GM06990 (cell line): Measurements from ENCODE around the gene TBC1D8.

Experiments
- DNase-seq: peaks from one replicate; pipeline ENCODE4 v3.0.0-alpha.2; 2011; ENCODE audit not compliant: insufficient read length; ENCODE audit errors: extremely low read depth
- H3K27me3 ChIP-seq: replicated peaks from 2 replicates; pipeline ENCODE4 v1.6.0; 2011; ENCODE audit warnings: low read length; ENCODE audit not compliant: control insufficient read depth, insufficient read depth
- H3K36me3 ChIP-seq: 2 replicates; pipeline ENCODE4 v1.5.1; 2011; ENCODE audit warnings: low read length; ENCODE audit not compliant: control insufficient read depth, insufficient read depth
- H3K4me3 ChIP-seq: replicated peaks from 2 replicates; pipeline ENCODE4 v1.5.1; 2011; ENCODE audit warnings: low read depth, mild to moderate bottlenecking, control low read depth, low read length
- TF ChIP-seq, protein P1 (sequence below): IDR thresholded peaks from 2 replicates; pipeline ENCODE4 v1.5.1; 2011; ENCODE audit warnings: low read length, control low read depth, mild to moderate bottlenecking, inconsistent platforms; ENCODE audit not compliant: insufficient read depth, poor library complexity, severe bottlenecking

Gene TBC1D8

DNA sequence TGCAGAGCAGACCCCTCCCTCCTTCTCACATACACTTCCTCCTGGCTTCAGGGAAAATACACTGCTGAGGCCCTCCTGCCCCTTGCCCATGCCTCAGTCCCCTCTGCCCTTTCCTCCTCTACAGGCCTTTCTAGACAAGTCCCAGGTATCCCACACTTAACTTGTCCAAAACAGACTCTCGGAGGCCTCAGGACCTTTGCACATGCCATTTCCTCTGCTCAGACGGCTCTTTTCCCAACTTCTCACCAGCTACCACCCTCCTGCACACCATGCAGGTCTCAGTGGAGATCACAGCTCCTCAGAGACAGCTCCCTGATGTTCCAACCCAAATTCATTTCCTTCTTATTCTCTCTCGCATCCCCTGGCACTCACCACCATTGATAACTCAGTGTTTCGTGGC, 11.7 kb downstream of the TBC1D8 start:
- no peak overlapping the region for H3K4me3 ChIP-seq
- no peaks in the 10 kb centered on the region for H3K36me3 ChIP-seq
- no peak for DNase-seq
- TF ChIP-seq, protein P1, sequence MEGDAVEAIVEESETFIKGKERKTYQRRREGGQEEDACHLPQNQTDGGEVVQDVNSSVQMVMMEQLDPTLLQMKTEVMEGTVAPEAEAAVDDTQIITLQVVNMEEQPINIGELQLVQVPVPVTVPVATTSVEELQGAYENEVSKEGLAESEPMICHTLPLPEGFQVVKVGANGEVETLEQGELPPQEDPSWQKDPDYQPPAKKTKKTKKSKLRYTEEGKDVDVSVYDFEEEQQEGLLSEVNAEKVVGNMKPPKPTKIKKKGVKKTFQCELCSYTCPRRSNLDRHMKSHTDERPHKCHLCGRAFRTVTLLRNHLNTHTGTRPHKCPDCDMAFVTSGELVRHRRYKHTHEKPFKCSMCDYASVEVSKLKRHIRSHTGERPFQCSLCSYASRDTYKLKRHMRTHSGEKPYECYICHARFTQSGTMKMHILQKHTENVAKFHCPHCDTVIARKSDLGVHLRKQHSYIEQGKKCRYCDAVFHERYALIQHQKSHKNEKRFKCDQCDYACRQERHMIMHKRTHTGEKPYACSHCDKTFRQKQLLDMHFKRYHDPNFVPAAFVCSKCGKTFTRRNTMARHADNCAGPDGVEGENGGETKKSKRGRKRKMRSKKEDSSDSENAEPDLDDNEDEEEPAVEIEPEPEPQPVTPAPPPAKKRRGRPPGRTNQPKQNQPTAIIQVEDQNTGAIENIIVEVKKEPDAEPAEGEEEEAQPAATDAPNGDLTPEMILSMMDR, result no peak
- H3K27me3 ChIP-seq, result no peaks in the 10 kb centered on the region

DNA sequence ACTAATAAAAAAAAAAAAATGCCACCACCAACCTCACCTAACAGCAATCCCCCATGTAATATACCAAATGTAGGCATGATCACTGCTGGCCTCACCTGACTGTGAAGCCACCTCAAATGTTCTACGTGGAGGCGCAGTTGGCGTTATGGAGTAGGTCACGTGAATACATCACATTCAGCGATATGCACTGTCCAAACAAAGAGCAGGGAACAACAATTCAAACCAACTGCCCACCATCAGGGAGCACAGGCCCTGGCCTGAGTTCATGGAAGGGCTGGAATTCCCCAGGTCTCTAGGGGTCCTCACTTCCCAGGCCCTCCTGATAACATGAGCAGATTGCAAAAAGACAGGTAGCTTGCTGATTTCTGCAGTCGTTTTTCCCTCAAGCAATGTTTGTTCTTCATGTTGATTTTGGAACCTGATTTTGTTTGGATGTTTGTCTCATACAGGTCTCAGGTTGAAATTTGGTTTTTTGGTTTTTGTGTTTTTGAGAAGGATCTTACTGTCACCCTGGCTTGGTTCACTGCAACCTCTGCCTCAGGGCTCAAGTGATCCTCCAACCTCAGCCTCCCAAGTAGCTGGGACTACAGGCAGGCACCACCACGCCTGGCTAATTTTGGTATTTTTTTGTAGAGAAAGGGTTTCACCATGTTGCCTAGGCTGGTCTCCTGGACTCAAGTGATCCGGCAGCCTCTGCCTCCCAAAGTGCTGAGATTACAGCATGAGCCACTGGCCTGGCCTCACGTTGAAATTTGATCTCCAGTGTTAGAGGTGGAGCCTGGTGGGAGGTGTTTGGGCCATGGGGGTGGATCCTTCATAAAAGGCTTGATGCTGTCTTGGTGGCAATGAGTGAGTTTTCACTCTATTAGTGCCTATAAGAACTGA, 15.5 kb downstream of the TBC1D8 start:
- H3K4me3 ChIP-seq, result no peak overlapping the region
- DNase-seq, result no peak
- TF ChIP-seq, protein P1, result no peak
- no peaks in the 10 kb centered on the region for H3K27me3 ChIP-seq
- no peaks in the 10 kb centered on the region for H3K36me3 ChIP-seq

DNA sequence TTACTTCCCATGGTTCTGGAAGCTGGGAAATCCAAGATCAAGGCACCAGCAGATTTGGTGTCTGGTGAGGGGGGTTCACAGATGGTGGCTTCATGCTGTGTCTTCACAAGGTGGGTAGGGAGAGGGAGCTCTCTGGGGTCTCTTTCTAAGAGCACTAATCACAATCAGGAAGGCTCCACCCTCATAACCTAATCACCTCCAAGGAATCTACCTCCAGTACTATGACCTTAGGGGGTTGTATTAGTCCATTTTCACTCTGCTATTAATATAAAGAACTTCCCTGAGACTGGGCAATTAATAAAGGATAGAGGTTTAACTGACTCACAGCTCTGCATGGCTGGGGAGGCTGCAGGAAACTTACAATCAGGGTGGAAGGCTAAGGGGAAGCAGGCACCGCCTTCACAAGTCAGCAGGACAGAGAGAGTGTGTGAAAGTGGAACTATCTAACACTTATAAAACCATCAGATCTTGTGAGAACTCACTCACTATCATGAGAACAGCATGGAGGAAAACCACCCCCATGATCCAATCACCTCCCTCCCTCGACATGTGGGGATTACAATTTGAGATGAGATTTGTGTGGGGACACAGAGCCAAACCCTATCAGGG, 17.6 kb downstream of the TBC1D8 start:
- DNase-seq, result no peak
- TF ChIP-seq, protein P1, result no peak
- Histone ChIP-seq H3K4me3 (no peak overlapping the region), H3K36me3 (no peaks in the 10 kb centered on the region), H3K27me3 (no peaks in the 10 kb centered on the region)

DNA sequence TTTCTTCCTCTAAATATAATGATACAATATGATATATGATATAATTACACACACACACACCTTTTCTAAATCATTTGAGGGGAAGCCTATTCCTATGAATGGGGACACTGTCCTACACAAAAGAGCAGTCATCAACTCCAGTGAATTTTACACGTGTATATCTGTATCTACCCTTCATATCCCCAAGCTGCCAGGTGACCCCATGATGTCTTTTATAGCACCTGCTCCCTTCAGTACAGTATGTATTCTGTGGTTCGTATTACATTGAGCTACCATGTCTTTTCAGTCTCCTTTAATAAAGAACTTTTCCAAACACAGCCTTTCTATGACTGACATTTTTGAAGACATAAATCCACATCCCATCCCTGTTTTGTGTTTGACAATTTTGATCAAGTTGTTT, 19.0 kb downstream of the TBC1D8 start:
- Histone ChIP-seq H3K4me3 (no peak overlapping the region), H3K27me3 (no peaks in the 10 kb centered on the region), H3K36me3 (no peaks in the 10 kb centered on the region)
- TF ChIP-seq, protein P1, result no peak
- no peak for DNase-seq

DNA sequence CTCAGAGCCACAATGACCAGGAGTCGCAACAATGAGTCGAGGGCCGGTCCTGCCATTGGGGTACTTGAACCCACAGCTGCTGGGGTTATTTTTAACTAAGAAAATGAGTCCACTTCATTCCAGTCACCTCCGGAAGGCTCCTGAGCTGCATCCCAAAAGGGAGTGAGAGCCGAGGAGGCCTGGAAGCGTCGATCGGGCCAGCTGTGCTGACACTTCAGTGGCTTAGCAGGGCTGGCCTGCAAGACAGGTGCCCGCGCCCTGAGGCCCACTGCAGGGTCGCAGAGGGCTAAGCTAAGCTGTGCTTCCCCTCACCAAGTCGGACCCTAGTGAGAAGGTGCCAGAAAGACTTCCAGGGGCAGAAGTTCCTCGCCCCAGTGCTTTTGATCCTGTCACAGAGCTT, 21.1 kb downstream of the TBC1D8 start:
- TF ChIP-seq, protein P1, result no peak
- H3K27me3 ChIP-seq, result no peaks in the 10 kb centered on the region; the same call in 1 of the 2 replicates

More for the DNA sequence above, 21.1 kb downstream of the TBC1D8 start:
- H3K36me3 ChIP-seq, result no peaks in the 10 kb centered on the region
- no peak overlapping the region for H3K4me3 ChIP-seq
- no peak for DNase-seq
